ENCODE data around the gene CCDC71. TPM values are rescaled to one million over a fixed set of nuclear protein-coding genes. Genes with fewer than 3 reads are reported as not detected.

Gene CCDC71
- total RNA-seq (2012; rRNA removed) = 21.3 and 23.8 TPM in 2 replicates

DNA sequence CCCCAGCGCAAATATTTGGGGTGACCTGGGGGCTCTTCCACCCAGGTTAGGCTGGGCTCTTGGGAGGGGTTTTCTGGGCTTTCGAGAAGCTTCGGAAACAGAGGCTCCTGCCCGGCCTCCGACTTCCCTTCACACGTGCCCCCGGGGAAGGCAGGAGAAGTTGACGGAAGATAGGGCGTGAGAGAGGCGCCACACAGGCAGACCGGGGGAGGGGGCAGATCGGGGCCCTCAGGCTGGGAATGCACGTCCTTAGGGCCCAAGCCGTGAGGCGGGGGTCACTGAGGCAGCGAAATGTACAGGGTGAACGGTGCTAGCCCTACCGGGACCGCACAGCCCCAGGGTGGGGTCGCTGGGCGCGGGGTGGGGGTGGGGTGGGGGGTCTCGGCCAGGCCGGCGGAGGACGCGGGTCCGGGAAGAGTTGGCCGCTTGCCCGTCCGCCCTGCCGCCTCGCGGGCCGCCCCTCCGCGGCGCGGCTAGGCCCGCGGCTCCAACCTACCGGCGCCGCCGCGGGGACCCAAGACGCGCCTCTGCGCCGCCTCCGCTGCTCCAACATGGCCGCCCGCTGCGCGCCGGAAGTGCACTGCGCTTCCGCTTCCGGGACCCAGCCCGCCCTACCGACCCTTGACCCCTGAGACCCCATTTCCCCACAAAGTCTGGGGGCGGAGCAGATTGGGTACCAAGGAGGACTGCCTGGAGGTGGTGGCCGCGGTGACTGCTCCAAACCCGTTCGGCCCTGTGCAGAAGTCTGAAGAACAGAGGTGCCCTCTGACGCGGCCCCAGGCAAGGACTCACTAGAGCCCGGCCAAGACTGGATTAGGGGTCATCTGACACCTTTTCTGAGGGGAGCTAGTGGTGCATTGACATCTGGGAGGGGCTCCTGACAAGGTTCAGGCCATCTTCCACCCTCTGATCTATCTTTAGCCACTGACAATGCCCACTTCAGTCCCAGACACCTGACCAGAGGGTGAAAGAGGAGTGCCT, at the start of gene CCDC71:
TSS of gene CCDC71 (minus strand) at position 561 of the 981 bp plus-strand sequence. CDS start 2,123 bp downstream, outside the sequence.
- peak within 1 kb of the TSS; percentile 87 for H3K4me3 ChIP-seq (ENCODE audit: low read length)
- H3K27me3 ChIP-seq (ENCODE audit: control insufficient read depth, insufficient read depth, low read length) = no peaks in the 10 kb centered on the region
- peak within 1 kb of the TSS; percentile 93 for H3K4me2 ChIP-seq (ENCODE audit: low read length)
- H3K36me3 ChIP-seq (ENCODE audit: insufficient read depth, low read length) = peaks cover 26% of the 10 kb centered on the region
- H3K9me3 ChIP-seq (replicated peaks; ENCODE audit: low read length) = no peaks in the 10 kb centered on the region
- H3K4me1 ChIP-seq (ENCODE audit: control insufficient read depth, insufficient read depth, low read length) = peaks cover 17% of the 10 kb centered on the region
- H3K9ac ChIP-seq (ENCODE audit: low read depth, low read length) = peak within 1 kb of the TSS; percentile 92

- Histone ChIP-seq H3K4me3 (ENCODE audit: low read length) (no peak overlapping the region), H3K9ac (ENCODE audit: low read depth, low read length) (no peak overlapping the region), H3K9me3 (replicated peaks; ENCODE audit: low read length) (no peaks in the 10 kb centered on the region), H3K27me3 (ENCODE audit: control insufficient read depth, insufficient read depth, low read length) (no peaks in the 10 kb centered on the region), H3K36me3 (ENCODE audit: insufficient read depth, low read length) (peaks cover 10% of the 10 kb centered on the region), H3K4me2 (ENCODE audit: low read length) (no peak overlapping the region), H3K4me1 (ENCODE audit: control insufficient read depth, insufficient read depth, low read length) (peaks cover 13% of the 10 kb centered on the region)
Measured at GRCh38 chr3:49213998-49214397, 47.9 kb upstream of the CCDC71 start.

DNA sequence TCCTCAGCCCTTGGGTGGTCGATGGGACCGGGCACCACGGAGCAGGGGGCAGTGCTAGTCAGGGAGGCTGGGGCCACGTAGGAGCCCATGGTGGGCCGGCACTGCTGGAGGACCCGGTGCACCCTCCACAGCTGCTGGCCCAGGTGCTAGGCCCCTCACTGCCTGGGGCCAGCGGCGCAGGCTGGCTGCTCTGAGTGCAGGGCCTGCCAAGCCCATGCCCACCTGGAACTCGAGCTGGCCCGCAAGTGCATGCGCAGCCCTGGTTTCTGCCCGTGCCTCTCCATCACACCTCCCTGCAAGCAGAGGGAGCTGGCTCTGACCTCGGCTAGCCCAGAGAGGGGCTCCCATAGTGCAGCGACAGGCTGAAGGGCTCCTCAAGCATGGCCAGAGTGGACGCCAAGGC, 47.4 kb upstream of the CCDC71 start:
- Histone ChIP-seq H3K9me3 (replicated peaks; ENCODE audit: low read length) (no peaks in the 10 kb centered on the region), H3K4me1 (ENCODE audit: control insufficient read depth, insufficient read depth, low read length) (peaks cover 9% of the 10 kb centered on the region), H3K9ac (ENCODE audit: low read depth, low read length) (no peak overlapping the region), H3K4me2 (ENCODE audit: low read length) (no peak overlapping the region), H3K27me3 (ENCODE audit: control insufficient read depth, insufficient read depth, low read length) (no peaks in the 10 kb centered on the region), H3K4me3 (ENCODE audit: low read length) (no peak overlapping the region), H3K36me3 (ENCODE audit: insufficient read depth, low read length) (peaks cover 10% of the 10 kb centered on the region)

- no peaks in the 10 kb centered on the region for H3K27me3 ChIP-seq (ENCODE audit: control insufficient read depth, insufficient read depth, low read length)
- H3K9me3 ChIP-seq (replicated peaks; ENCODE audit: low read length) = no peaks in the 10 kb centered on the region
- H3K4me3 ChIP-seq (ENCODE audit: low read length) = peak overlapping the region; percentile 93
- H3K4me2 ChIP-seq (ENCODE audit: low read length) = peak overlapping the region; percentile 92
- H3K4me1 ChIP-seq (ENCODE audit: control insufficient read depth, insufficient read depth, low read length) = peaks cover 6% of the 10 kb centered on the region
- H3K36me3 ChIP-seq (ENCODE audit: insufficient read depth, low read length) = no peaks in the 10 kb centered on the region
- H3K9ac ChIP-seq (ENCODE audit: low read depth, low read length) = peak overlapping the region; percentile 91
Measured at GRCh38 chr3:49199900-49200281, 33.8 kb upstream of the CCDC71 start.

DNA sequence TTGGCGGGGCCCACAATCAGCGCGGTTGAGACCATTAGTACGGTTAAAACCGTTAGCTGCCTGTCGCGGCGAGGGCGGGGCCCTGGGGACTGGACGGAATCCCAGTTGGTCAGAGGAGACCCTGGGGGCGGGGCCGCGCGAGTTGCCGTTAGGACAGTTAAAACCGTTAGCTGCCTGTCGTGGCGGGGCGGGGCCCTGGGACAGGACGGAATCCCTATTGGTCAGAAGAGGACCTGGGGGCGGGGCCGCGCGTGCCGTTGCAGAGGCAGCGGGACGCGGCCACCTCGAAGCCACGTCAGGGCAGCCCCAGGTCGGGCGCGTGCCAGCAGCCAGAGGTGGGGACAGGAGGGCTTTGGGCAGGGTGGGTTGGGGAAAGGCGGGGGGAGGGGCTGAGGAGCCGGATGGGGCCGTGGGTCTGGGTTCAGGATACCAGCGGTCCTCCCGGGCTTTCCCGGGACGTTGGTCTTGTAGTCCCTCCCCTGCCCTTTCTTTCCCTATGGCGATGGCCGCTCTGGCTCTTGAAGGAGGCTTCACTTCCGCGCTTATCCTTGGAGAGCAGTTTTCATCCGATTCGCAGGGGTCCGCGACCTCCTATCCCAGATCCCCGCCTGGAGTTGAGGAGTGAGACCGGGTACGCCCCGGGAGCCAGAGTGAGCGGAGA, 33.2 kb upstream of the CCDC71 start:
- Histone ChIP-seq H3K4me3 (ENCODE audit: low read length) (peak overlapping the region; percentile 93), H3K4me1 (ENCODE audit: control insufficient read depth, insufficient read depth, low read length) (peaks cover 6% of the 10 kb centered on the region), H3K27me3 (ENCODE audit: control insufficient read depth, insufficient read depth, low read length) (no peaks in the 10 kb centered on the region), H3K4me2 (ENCODE audit: low read length) (peak overlapping the region; percentile 92), H3K36me3 (ENCODE audit: insufficient read depth, low read length) (no peaks in the 10 kb centered on the region), H3K9ac (ENCODE audit: low read depth, low read length) (peak overlapping the region; percentile 91), H3K9me3 (replicated peaks; ENCODE audit: low read length) (no peaks in the 10 kb centered on the region)

- no peaks in the 10 kb centered on the region for H3K9me3 ChIP-seq (replicated peaks; ENCODE audit: low read length)
- H3K36me3 ChIP-seq (ENCODE audit: insufficient read depth, low read length) = no peaks in the 10 kb centered on the region
- no peaks in the 10 kb centered on the region for H3K27me3 ChIP-seq (ENCODE audit: control insufficient read depth, insufficient read depth, low read length)
- peak overlapping the region; percentile 92 for H3K4me2 ChIP-seq (ENCODE audit: low read length)
- peak overlapping the region; percentile 93 for H3K4me3 ChIP-seq (ENCODE audit: low read length)
- peak overlapping the region; percentile 53 for H3K9ac ChIP-seq (ENCODE audit: low read depth, low read length)
- H3K4me1 ChIP-seq (ENCODE audit: control insufficient read depth, insufficient read depth, low read length) = peaks cover 6% of the 10 kb centered on the region
Measured at GRCh38 chr3:49198611-49199230, 32.6 kb upstream of the CCDC71 start.

DNA sequence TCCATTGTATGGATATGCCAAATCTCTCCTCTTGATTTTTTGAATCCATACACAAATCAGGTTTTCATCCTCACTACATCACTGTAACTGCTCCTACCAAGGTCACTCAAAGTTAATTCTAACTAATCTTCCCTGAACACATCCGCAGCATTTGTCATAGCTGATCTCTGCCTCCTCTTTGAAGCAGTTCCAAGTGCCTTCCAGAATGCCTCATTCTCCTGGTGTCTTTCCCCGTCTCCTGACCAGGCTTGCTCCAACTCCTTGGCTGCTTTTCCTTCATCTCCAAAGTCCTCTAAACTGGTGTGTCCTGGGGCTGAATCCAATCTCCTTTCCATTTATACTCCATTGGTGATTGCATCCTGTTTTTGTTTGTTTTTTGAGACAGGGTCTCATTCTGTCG, 32.0 kb upstream of the CCDC71 start:
- Histone ChIP-seq H3K4me1 (ENCODE audit: control insufficient read depth, insufficient read depth, low read length) (peaks cover 6% of the 10 kb centered on the region), H3K27me3 (ENCODE audit: control insufficient read depth, insufficient read depth, low read length) (no peaks in the 10 kb centered on the region), H3K4me2 (ENCODE audit: low read length) (no peak overlapping the region), H3K9me3 (replicated peaks; ENCODE audit: low read length) (no peaks in the 10 kb centered on the region), H3K36me3 (ENCODE audit: insufficient read depth, low read length) (no peaks in the 10 kb centered on the region), H3K4me3 (ENCODE audit: low read length) (no peak overlapping the region), H3K9ac (ENCODE audit: low read depth, low read length) (no peak overlapping the region)

DNA sequence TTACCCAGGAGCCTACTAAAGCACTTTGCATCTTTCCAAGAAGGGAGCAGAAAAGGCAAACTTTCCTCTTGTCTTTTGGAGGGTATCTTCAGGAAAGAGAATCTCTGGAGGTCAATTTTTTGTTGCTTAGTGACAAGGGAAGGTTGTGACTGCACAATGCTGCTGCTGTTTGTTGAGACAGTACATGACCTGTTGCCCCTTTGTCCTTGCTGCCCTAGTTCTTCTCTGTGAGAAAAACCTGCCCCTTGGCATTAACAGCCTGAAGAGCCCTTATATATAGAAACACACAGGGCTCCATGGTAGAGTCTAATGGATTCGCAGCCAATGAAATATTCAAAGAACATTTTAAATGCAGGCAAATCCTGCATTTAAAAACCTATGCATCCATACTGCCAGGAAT, 25.6 kb upstream of the CCDC71 start:
- Histone ChIP-seq H3K4me3 (ENCODE audit: low read length) (no peak overlapping the region), H3K4me1 (ENCODE audit: control insufficient read depth, insufficient read depth, low read length) (no peaks in the 10 kb centered on the region), H3K9me3 (replicated peaks; ENCODE audit: low read length) (no peaks in the 10 kb centered on the region), H3K9ac (ENCODE audit: low read depth, low read length) (no peak overlapping the region), H3K27me3 (ENCODE audit: control insufficient read depth, insufficient read depth, low read length) (peaks cover 14% of the 10 kb centered on the region), H3K4me2 (ENCODE audit: low read length) (no peak overlapping the region), H3K36me3 (ENCODE audit: insufficient read depth, low read length) (no peaks in the 10 kb centered on the region)

GRCh38 chr3:49183873-49184272, 17.7 kb upstream of the CCDC71 start:
- no peaks in the 10 kb centered on the region for H3K36me3 ChIP-seq (ENCODE audit: insufficient read depth, low read length)
- H3K4me2 ChIP-seq (ENCODE audit: low read length) = no peak overlapping the region
- H3K4me3 ChIP-seq (ENCODE audit: low read length) = no peak overlapping the region
- no peaks in the 10 kb centered on the region for H3K9me3 ChIP-seq (replicated peaks; ENCODE audit: low read length)
- H3K9ac ChIP-seq (ENCODE audit: low read depth, low read length) = no peak overlapping the region
- no peaks in the 10 kb centered on the region for H3K27me3 ChIP-seq (ENCODE audit: control insufficient read depth, insufficient read depth, low read length)
- no peaks in the 10 kb centered on the region for H3K4me1 ChIP-seq (ENCODE audit: control insufficient read depth, insufficient read depth, low read length)

GRCh38 chr3:49182682-49183081, 16.6 kb upstream of the CCDC71 start:
- H3K9me3 ChIP-seq (replicated peaks; ENCODE audit: low read length) = no peaks in the 10 kb centered on the region
- no peak overlapping the region for H3K4me3 ChIP-seq (ENCODE audit: low read length)
- H3K36me3 ChIP-seq (ENCODE audit: insufficient read depth, low read length) = no peaks in the 10 kb centered on the region
- H3K4me1 ChIP-seq (ENCODE audit: control insufficient read depth, insufficient read depth, low read length) = no peaks in the 10 kb centered on the region
- H3K27me3 ChIP-seq (ENCODE audit: control insufficient read depth, insufficient read depth, low read length) = no peaks in the 10 kb centered on the region
- no peak overlapping the region for H3K4me2 ChIP-seq (ENCODE audit: low read length)
- H3K9ac ChIP-seq (ENCODE audit: low read depth, low read length) = no peak overlapping the region

DNA sequence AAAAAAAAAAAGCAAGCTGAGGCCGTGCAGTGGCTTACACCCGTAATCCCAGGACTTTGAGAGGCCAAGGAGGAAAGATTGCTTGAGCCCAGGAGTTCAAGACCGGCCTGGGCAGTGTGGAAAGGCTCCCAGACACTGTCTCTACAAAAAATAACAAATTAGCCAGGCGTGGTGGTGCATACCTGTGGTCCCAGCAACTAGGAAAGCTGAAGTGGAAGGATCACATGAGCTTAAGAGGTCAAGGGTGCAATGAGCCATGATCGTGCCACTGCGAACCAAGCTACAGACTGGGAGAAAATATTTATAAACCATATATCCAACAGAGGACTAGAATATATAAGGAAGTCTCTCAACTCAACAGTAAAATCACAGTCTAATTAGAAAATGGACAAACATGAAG, 15.2 kb upstream of the CCDC71 start:
- no peak overlapping the region for H3K4me2 ChIP-seq (ENCODE audit: low read length)
- no peak overlapping the region for H3K9ac ChIP-seq (ENCODE audit: low read depth, low read length)
- H3K27me3 ChIP-seq (ENCODE audit: control insufficient read depth, insufficient read depth, low read length) = no peaks in the 10 kb centered on the region
- no peaks in the 10 kb centered on the region for H3K36me3 ChIP-seq (ENCODE audit: insufficient read depth, low read length)
- no peak overlapping the region for H3K4me3 ChIP-seq (ENCODE audit: low read length)
- no peaks in the 10 kb centered on the region for H3K9me3 ChIP-seq (replicated peaks; ENCODE audit: low read length)
- H3K4me1 ChIP-seq (ENCODE audit: control insufficient read depth, insufficient read depth, low read length) = no peaks in the 10 kb centered on the region

Measured in skeletal muscle satellite cell (primary cell).